Measurements from ENCODE around the gene CCDC28B.

CCDC28B gene

DNA sequence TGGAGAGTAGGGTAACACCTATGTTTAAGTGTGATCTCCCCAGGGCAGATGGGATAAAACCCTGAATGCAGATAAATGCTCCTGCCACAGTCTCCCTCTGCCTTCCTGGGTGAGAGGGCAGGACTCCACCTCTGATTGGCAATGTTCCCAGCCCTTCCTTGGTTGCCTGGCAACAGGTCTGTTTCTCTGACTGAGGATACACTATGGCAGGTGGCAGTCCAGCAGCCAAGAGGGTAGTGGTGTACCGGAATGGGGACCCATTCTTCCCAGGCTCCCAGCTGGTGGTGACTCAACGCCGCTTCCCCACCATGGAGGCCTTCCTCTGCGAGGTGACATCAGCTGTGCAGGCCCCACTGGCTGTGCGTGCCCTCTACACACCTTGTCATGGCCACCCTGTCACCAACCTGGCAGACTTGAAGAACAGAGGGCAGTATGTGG lies 8.5 kb downstream of the CCDC28B start, which contains the start of gene DCDC2B:
TSS of gene DCDC2B (plus strand) at position 199 of the 438 bp plus-strand sequence. CDS start at position 204, 5 bp downstream.
- peak; percentile 4; the same call in 2 of the 3 replicates for ATAC-seq
- no peak for TF ChIP-seq TCF4 (CRISPR knock-in tag; IDR thresholded peaks at IDR 0.05; ENCODE audit: borderline replicate concordance)
- no peak for TF ChIP-seq SNAI2 (CRISPR knock-in tag; IDR thresholded peaks at IDR 0.05)
- no peak for TF ChIP-seq PPARA (CRISPR knock-in tag; IDR thresholded peaks at IDR 0.05; ENCODE audit: borderline replicate concordance)
- TF ChIP-seq ZNF8 (CRISPR knock-in tag; IDR thresholded peaks at IDR 0.05) = 0 out of 2 replicates have a peak, but pooled peaks have one; percentile 40
- no peak for TF ChIP-seq TOX (CRISPR knock-in tag; IDR thresholded peaks at IDR 0.05; ENCODE audit: borderline replicate concordance)
- no peak for TF ChIP-seq CREB5 (CRISPR knock-in tag; IDR thresholded peaks at IDR 0.05; ENCODE audit: low read depth)

- ATAC-seq = peak; percentile 96
- TF ChIP-seq ZFP3 (CRISPR knock-in tag; IDR thresholded peaks at IDR 0.05) = no peak
- no peak for TF ChIP-seq ISL1 (CRISPR knock-in tag; IDR thresholded peaks at IDR 0.05)
- no peak for TF ChIP-seq CSDC2 (CRISPR knock-in tag; IDR thresholded peaks at IDR 0.05)
- no peak for TF ChIP-seq ZNF70 (CRISPR knock-in tag; IDR thresholded peaks at IDR 0.05)
Measured at GRCh38 chr1:32215629-32216480, 15.5 kb downstream of the CCDC28B start.

- no peak for TF ChIP-seq ZC3H10 (CRISPR knock-in tag; IDR thresholded peaks at IDR 0.05)
- no peak for TF ChIP-seq ZNF565 (CRISPR knock-in tag; conservative IDR thresholded peaks at IDR 0.05; ENCODE audit: low read depth)
- TF ChIP-seq ZNF70 (CRISPR knock-in tag; IDR thresholded peaks at IDR 0.05) = no peak
- no peak for TF ChIP-seq TOX (CRISPR knock-in tag; IDR thresholded peaks at IDR 0.05; ENCODE audit: borderline replicate concordance)
- no peak for TF ChIP-seq OSR1 (CRISPR knock-in tag; IDR thresholded peaks at IDR 0.05)
- ATAC-seq = no peak
Measured at GRCh38 chr1:32216566-32216965, 16.2 kb downstream of the CCDC28B start.

DNA sequence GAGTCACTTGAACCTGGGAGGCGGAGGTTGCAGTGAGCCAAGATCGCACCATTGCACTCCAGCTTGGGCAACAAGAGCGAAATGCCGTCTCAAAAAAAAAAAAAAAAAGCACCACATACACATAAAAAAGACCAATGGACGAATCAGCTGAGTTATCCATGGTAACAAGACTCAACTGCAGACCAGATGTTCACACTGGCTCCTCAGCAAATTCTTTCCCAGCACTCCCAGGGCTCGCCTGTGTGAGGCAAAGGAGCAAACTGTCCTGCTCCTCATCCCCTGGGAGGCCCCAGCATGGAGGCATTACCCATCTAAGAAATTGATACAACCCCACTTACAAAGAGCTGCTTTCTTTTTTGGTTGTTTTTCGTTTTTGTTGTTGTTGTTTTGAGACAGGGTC lies 18.6 kb downstream of the CCDC28B start:
- TF ChIP-seq ISL1 (CRISPR knock-in tag; IDR thresholded peaks at IDR 0.05) (no peak), ARNTL (CRISPR knock-in tag; IDR thresholded peaks at IDR 0.05; ENCODE audit: borderline replicate concordance, low read depth) (no peak), ZNF70 (CRISPR knock-in tag; IDR thresholded peaks at IDR 0.05) (no peak), TOX (CRISPR knock-in tag; IDR thresholded peaks at IDR 0.05; ENCODE audit: borderline replicate concordance) (no peak), PPARA (CRISPR knock-in tag; IDR thresholded peaks at IDR 0.05; ENCODE audit: borderline replicate concordance) (no peak), CREB5 (CRISPR knock-in tag; IDR thresholded peaks at IDR 0.05; ENCODE audit: low read depth) (no peak), ZFP3 (CRISPR knock-in tag; IDR thresholded peaks at IDR 0.05) (no peak), ZNF565 (CRISPR knock-in tag; conservative IDR thresholded peaks at IDR 0.05; ENCODE audit: low read depth) (no peak)
- ATAC-seq = no peak

- TF ChIP-seq OSR1 (CRISPR knock-in tag; IDR thresholded peaks at IDR 0.05) (no peak), PPARA (CRISPR knock-in tag; IDR thresholded peaks at IDR 0.05; ENCODE audit: borderline replicate concordance) (no peak), ISL1 (CRISPR knock-in tag; IDR thresholded peaks at IDR 0.05) (no peak)
- TF ChIP-seq, protein P1, sequence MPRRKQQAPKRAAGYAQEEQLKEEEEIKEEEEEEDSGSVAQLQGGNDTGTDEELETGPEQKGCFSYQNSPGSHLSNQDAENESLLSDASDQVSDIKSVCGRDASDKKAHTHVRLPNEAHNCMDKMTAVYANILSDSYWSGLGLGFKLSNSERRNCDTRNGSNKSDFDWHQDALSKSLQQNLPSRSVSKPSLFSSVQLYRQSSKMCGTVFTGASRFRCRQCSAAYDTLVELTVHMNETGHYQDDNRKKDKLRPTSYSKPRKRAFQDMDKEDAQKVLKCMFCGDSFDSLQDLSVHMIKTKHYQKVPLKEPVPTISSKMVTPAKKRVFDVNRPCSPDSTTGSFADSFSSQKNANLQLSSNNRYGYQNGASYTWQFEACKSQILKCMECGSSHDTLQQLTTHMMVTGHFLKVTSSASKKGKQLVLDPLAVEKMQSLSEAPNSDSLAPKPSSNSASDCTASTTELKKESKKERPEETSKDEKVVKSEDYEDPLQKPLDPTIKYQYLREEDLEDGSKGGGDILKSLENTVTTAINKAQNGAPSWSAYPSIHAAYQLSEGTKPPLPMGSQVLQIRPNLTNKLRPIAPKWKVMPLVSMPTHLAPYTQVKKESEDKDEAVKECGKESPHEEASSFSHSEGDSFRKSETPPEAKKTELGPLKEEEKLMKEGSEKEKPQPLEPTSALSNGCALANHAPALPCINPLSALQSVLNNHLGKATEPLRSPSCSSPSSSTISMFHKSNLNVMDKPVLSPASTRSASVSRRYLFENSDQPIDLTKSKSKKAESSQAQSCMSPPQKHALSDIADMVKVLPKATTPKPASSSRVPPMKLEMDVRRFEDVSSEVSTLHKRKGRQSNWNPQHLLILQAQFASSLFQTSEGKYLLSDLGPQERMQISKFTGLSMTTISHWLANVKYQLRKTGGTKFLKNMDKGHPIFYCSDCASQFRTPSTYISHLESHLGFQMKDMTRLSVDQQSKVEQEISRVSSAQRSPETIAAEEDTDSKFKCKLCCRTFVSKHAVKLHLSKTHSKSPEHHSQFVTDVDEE (CRISPR knock-in tag; IDR thresholded peaks at IDR 0.05) = no peak
- TF ChIP-seq, protein P2, sequence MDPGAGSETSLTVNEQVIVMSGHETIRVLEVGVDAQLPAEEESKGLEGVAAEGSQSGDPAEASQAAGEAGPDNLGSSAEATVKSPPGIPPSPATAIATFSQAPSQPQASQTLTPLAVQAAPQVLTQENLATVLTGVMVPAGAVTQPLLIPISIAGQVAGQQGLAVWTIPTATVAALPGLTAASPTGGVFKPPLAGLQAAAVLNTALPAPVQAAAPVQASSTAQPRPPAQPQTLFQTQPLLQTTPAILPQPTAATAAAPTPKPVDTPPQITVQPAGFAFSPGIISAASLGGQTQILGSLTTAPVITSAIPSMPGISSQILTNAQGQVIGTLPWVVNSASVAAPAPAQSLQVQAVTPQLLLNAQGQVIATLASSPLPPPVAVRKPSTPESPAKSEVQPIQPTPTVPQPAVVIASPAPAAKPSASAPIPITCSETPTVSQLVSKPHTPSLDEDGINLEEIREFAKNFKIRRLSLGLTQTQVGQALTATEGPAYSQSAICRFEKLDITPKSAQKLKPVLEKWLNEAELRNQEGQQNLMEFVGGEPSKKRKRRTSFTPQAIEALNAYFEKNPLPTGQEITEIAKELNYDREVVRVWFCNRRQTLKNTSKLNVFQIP (CRISPR knock-in tag; IDR thresholded peaks at IDR 0.05; ENCODE audit: borderline replicate concordance, low read depth) = no peak
- no peak for ATAC-seq
Measured at GRCh38 chr1:32220746-32221580, 20.6 kb downstream of the CCDC28B start.

Measured in SK-N-SH treated with all-trans-retinoic acid at 6 μM for 48 hours (cell line).